K562 treated with DMSO at 1 percent for 24 hours (cell line): ENCODE results near the gene PNRC1. TPM values are rescaled to one million over a fixed set of nuclear protein-coding genes. Genes with fewer than 3 reads are reported as not detected.

Experiments
- total RNA-seq: library from RNA; unstranded; fragments of 300-600 nt; gene quantifications from 2 replicates; pipeline ENCODE4 v1.2.3, GENCODE V29; 2022; ENCODE audit warnings: low read depth; ENCODE audit not compliant: insufficient read depth

PNRC1 gene
- total RNA-seq = 20.8 and 21.5 TPM in 2 replicates

GRCh38 chr6:89080281-89081128, at the start of gene PNRC1:
PNRC1 (plus strand) TSS chr6:89080751; CDS start chr6:89080895, 144 bp downstream.

GRCh38 chr6:89117211-89118108, 36.9 kb downstream of the PNRC1 start, which contains the start of gene SRSF12:
SRSF12 (minus strand) TSS chr6:89118071; CDS start chr6:89117887, 184 bp downstream.

Other genes starting within 250 kb of the PNRC1 start
- gene RNGTT, start 117.1 kb upstream of the PNRC1 start, total RNA-seq = 6.3 and 8.6 TPM in 2 replicates
- not detected in 2 replicates for gene SRSF12, start 37.3 kb downstream of the PNRC1 start, total RNA-seq
- gene PM20D2, start 65.3 kb downstream of the PNRC1 start, total RNA-seq = 0.36 and 0.53 TPM in 2 replicates
- 0.20 TPM in 1 of 2 replicates, not detected in the other for gene GABRR1, start 136.6 kb downstream of the PNRC1 start, total RNA-seq
- 0.21 TPM in 1 of 2 replicates, not detected in the other for gene GABRR2, start 234.5 kb downstream of the PNRC1 start, total RNA-seq